ENCODE measurements around the gene SVOPL. TPM values are rescaled to one million over a fixed set of nuclear protein-coding genes. Genes with fewer than 3 reads are reported as not detected.

SVOPL gene
- polyA plus RNA-seq, 3 donors: not detected

DNA sequence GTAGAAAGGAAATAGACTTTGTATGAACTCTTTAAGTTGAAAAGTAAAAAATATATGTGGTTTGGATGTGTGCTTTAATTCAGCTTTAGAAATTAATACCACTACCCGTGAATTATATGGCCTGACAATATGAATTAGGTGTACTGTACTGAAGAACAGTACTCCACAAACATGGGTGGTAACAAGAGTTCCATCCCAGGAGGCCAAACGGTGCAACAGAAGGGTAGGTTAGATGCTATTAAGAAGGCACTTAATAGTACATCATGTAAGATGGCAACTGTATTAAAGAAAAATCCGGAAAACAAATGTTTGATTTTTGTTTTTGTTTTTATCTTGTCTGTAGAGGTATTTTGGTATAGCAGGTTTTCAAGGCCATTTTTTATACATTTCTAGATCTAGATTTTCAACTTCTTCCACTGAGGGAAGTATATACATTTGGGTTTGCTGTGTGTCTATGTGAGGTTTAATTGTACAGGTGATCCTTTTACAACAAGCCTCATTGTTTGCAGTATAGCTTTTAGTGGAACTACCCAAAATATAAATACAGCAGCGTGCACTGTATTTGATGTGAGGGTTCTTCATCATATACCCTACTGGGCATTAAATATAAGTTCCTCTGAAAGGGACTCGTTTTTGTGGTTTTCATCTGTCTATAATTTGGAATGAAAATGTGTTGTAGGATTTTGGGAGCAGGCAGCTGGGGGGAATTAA is 115.7 kb downstream of the SVOPL start:
- Histone ChIP-seq H3K9ac (ENCODE audit: insufficient read depth, low read length, poor library complexity, severe bottlenecking) (no peak overlapping the region), H3K9me3 (replicated peaks in 1 of 2; ENCODE audit: control insufficient read depth in 1 of 2, insufficient read depth in 1 of 2, low read length in 2 of 2) (no peaks in the 10 kb centered on the region), H3K36me3 (replicated peaks in 1 of 2; ENCODE audit: control insufficient read depth in 1 of 2, insufficient read depth in 2 of 2, low read length in 2 of 2) (peaks cover 46 to 76% of the 10 kb centered on the region in 2 donors), H2AFZ (ENCODE audit: insufficient read depth, low read depth, low read length, poor library complexity, severe bottlenecking) (no peak overlapping the region), H3K4me2 (replicated peaks; ENCODE audit: extremely low read depth, low read length, poor library complexity, severe bottlenecking) (no peak overlapping the region), H3K79me2 (ENCODE audit: insufficient read depth, low read length) (no peaks in the 10 kb centered on the region), H3K27me3 (ENCODE audit: control insufficient read depth in 2 of 2, insufficient read depth in 2 of 2, low read length in 2 of 2) (no peaks in the 10 kb centered on the region), H3K27ac (ENCODE audit: low read depth in 1 of 2, low read length in 2 of 2) (no peak overlapping the region), H3K4me3 (replicated peaks in 1 of 3; ENCODE audit: low read depth in 2 of 3, low read length in 3 of 3) (no peak overlapping the region), H3K4me1 (ENCODE audit: control insufficient read depth in 1 of 2, insufficient read depth in 2 of 2, low read length in 2 of 2) (no peaks in the 10 kb centered on the region), H4K20me1 (ENCODE audit: insufficient read depth, low read length) (no peaks in the 10 kb centered on the region)
- intact Hi-C loops (cut with micrococcal nuclease): no loop called here
- no peak for TF ChIP-seq CTCF (IDR thresholded peaks at IDR 0.05)
- H3K36me3 Mint-ChIP-seq: peaks cover 56 to 72% of the 10 kb centered on the region in 2 donors
- peaks cover 0 to 2% (median 0%) of the 10 kb centered on the region in 3 donors for H3K27me3 Mint-ChIP-seq (ENCODE audit: low read depth in 3 of 3)
- no peak overlapping the region for H3K4me3 Mint-ChIP-seq
- H3K9me3 Mint-ChIP-seq: no peaks in the 10 kb centered on the region
- H3K27ac Mint-ChIP-seq: no peak overlapping the region
- no CpG with 5 or more reads among the region's 5 CpGs for WGBS (ENCODE audit: insufficient coverage)
- no peak for DNase-seq
- H3K4me1 Mint-ChIP-seq: no peaks in the 10 kb centered on the region

DNA sequence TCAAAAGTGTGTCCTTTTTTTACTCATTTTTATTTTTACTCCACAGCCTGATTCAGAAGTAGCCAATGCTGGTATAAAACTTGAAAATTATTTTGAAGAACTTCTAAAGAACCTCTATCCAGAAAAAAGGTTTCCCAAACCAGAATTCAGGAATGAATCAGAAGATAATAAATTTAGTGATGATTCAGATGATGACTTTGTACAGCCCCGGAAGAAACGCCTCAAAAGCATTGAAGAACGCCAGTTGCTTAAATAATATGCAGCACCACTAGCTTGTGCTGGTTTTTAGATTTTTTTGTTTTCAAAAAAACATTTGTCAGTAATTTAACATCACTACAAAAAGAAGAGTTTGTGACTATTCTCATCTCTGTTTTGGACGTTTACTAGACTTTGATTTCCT is 116.5 kb downstream of the SVOPL start:
- Histone ChIP-seq H3K27ac (ENCODE audit: low read depth in 1 of 2, low read length in 2 of 2) (no peak overlapping the region), H3K27me3 (ENCODE audit: control insufficient read depth in 2 of 2, insufficient read depth in 2 of 2, low read length in 2 of 2) (no peaks in the 10 kb centered on the region), H3K9me3 (replicated peaks in 1 of 2; ENCODE audit: control insufficient read depth in 1 of 2, insufficient read depth in 1 of 2, low read length in 2 of 2) (no peaks in the 10 kb centered on the region), H3K4me1 (ENCODE audit: control insufficient read depth in 1 of 2, insufficient read depth in 2 of 2, low read length in 2 of 2) (no peaks in the 10 kb centered on the region), H3K79me2 (ENCODE audit: insufficient read depth, low read length) (no peaks in the 10 kb centered on the region), H2AFZ (ENCODE audit: insufficient read depth, low read depth, low read length, poor library complexity, severe bottlenecking) (no peak overlapping the region), H3K9ac (ENCODE audit: insufficient read depth, low read length, poor library complexity, severe bottlenecking) (no peak overlapping the region), H3K4me2 (replicated peaks; ENCODE audit: extremely low read depth, low read length, poor library complexity, severe bottlenecking) (no peak overlapping the region), H3K4me3 (replicated peaks in 1 of 3; ENCODE audit: low read depth in 2 of 3, low read length in 3 of 3) (no peak overlapping the region), H3K36me3 (replicated peaks in 1 of 2; ENCODE audit: control insufficient read depth in 1 of 2, insufficient read depth in 2 of 2, low read length in 2 of 2) (peaks cover 54 to 84% of the 10 kb centered on the region in 2 donors), H4K20me1 (ENCODE audit: insufficient read depth, low read length) (no peaks in the 10 kb centered on the region)
- intact Hi-C loops (cut with micrococcal nuclease): no loop called here
- Mint-ChIP-seq H3K4me3 (no peak overlapping the region), H3K9me3 (no peaks in the 10 kb centered on the region), H3K27ac (no peak overlapping the region), H3K27me3 (ENCODE audit: low read depth in 3 of 3) (peaks cover 0 to 2% (median 0%) of the 10 kb centered on the region in 3 donors), H3K36me3 (peaks cover 63 to 79% of the 10 kb centered on the region in 2 donors), H3K4me1 (no peaks in the 10 kb centered on the region)
- no peak for DNase-seq
- no peak for TF ChIP-seq CTCF (IDR thresholded peaks at IDR 0.05)
- WGBS (ENCODE audit: insufficient coverage): 100% methylated on average over 1 of the region's 4 CpGs

Measured in CD14-positive monocyte (primary cell).